ENCODE data around the gene EIF3D.
A peak's percentile ranks its signal among the peaks of the same experiment; 100 is the strongest.
"Not testable (repeated sequence)": the region's sequence is repeated elsewhere in the genome, so short reads cannot be mapped to it uniquely, and the experiment has no call there.

EIF3D gene

DNA sequence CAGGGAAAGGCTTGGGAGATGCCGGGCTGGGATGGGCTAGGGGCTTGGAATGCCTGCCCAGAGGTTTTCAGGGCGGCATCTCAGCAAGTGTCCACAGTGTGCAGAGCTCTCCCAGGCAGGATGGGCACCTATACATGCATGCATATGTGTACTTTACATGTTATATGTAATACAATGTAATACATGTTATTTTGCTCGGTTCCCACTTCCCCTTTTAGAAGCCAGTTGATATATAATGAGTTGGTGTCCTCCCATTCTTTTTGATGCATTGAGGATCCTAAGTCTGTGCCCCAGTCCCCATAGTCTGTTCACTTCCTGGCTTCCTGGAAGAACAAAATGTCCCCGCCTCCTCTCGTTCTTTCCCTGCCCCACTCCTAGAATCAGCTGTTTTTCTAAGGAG is 20.1 kb upstream of the EIF3D start:
- DNase-seq = no peak

DNA sequence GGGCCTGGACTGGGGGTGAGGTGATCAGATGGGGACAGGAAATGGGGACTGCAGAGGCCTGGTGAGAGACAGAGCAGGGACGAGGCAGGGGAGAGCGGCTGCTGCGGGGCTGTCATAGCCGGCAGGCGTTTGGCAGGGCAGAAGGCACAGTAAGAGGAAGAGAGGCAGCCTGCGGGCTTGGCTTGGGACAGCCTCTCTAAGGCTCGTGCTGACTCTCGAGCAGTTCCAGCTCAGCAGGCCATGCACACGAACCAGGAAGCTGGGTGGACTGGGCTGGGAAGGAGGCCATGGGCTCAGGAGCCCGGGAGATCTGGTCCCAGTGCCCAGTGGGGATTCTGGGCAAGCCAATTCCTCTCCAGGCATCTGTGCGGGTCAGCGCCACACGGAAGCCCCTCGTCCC is 19.6 kb upstream of the EIF3D start:
- no peak for DNase-seq

DNA sequence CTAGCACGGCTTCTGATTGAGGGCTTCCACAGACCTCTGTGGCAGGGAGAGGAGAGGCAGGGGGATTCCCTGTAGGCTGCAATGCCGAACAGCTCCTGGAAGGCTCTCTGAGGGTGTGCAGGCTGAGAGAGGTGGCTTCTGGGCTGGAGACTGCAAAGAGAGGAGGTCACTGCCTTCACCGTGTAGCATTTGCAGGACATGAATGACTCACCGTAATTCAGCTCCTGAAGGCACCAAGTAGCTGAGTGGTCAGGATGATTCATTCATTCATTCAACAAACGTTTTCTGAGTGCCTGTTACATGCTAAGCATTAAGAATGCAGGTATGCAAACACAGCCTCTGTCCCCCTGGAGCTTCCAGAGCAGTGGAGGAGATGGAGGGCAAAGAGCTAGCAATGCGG is 18.0 kb upstream of the EIF3D start:
- DNase-seq = no peak

- no peak for DNase-seq
Measured at GRCh38 chr22:36546092-36546804, 17.3 kb upstream of the EIF3D start.

- DNase-seq = no peak
Measured at GRCh38 chr22:36544107-36544620, 15.2 kb upstream of the EIF3D start.

GRCh38 chr22:36541831-36542411 is 13.0 kb upstream of the EIF3D start:
- DNase-seq = no peak

DNA sequence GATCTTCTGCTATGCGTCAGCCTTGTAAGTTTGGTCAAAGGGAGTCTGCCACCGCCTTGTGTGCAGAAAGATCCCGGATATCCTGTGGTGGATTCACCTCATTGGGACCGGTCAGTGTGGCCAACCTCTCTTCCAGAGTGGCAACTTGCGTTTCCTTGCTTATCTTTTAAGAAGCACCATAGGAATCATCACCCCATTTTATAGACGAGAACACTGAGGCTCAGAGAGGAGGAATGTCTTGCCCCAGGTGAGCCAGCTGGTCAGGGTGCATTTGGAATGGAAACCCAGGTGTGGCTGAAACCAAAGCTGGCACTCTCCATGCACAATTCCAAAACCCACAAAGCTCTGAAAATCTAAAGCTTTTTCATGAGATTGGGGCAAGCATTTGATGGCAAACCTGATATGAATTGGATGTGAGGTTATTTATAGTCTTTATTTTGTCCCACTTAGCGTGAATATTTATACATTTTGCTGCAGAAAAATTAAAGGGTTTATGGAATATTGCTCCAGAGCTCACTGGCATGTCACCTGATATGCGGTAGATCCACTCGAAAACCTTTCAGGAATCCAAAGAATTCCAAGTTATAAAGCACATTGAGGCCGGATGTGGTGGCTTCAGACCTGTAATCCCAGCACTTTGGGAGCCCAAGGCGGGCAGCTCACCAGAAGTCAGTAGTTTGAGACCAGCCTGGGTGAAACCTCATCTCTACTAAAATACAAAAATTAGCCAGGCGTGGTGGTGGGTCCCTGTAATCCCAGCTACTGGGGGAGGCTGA is 12.1 kb upstream of the EIF3D start:
- DNase-seq = no peak

DNA sequence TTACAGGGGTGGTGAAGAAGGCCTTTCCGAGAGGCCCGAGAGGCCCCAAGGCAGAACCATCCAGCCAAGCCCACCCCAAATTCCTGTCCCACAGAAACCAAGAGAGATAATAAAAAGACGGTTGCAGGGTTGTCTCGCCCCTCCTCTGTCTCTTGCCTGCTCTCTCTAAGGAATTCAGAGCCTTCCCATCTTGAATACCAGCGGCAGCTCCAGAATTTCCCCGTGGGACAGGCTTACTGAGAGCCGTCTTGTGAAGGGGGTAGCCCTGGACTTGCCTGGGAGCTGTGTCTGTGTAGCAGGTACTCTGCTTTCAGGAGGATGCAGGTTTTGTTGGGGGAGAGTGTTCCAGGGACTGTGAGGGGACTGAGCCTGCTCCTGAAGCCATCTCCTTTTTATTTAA is 9.6 kb upstream of the EIF3D start:
- DNase-seq = no peak

DNA sequence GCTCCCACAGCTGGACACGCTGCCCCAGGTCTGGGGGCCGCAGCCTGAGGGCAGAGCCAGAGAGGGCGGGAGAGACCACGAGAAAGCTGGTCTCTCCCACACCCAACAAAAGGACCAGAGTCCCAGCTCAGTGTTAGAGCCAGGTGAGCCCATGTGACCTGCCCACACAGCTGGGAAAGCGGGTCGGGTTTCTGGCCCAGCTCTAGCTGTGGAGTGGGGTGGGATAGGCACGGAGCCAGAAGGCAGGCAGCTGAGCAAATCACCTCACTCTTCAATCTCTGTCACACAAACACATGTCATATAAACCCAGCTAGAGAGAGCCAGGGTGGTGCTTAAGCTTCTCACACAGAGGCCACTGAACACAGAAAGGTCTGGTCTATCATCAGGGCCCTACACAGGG is 7.8 kb upstream of the EIF3D start:
- DNase-seq = peak; percentile 55

GRCh38 chr22:36533320-36533719 is 4.4 kb upstream of the EIF3D start:
- DNase-seq = not testable (repeated sequence)

DNA sequence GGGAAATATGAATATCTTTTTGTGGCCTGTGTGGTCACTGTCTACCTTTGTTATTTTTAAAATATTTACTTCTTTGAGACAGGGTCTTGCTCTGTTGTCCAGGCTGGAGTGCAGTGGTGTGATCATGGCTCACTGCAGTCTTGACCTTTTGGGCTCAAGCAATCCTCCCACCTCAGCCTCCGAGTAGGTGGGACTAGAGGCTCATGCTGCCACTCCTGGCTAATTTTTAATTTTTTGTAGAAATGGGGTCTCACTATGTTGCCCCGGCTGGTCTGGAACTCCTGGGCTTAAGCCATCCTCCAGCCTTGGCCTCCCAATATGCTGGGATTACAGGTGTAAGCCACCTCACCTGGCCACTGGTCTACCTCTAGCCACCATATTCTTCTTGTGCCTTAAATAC is 3.5 kb upstream of the EIF3D start:
- DNase-seq = no peak

DNA sequence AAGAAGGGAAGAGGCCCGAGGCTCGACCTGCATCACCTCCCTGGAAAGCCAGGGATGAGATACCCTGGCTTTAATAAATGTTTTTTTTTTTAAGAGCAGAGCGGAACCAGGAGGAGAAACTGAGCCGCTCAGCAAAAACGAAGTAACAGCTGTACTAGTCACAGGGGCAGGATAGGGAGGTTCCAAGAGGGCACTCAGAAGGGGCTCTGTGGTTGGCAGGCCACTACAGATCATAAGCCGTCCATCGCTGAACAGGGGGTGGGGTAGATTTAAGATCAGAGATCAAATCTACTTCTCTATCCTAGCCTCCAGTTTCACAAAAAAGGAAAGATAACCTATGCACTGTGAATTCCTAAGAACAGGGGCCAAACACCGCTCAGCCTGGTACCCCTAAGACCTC is 625 bp downstream of the EIF3D start:
- DNase-seq = no peak

GRCh38 chr22:36522662-36523061 is 6.3 kb downstream of the EIF3D start:
- DNase-seq = no peak

DNA sequence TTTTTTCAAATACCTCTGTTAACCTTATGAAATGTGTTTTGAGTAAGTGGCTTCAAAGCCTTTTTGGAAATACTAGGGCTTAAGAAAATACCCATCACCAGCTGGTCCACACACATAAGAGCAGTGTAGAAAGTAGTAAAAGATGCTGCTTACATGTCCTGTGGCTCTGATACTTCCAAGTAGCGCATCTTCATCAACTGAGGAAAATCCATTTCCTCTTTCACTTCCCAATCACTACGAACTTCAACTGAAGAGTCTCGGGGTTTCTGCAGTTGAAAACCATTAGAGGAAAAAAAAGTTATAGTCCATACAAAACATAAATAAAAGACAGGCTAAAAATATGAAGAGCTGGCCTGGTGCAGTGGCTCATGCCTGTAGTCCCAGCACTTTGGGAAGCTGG is 8.5 kb downstream of the EIF3D start:
- no peak for DNase-seq

DNA sequence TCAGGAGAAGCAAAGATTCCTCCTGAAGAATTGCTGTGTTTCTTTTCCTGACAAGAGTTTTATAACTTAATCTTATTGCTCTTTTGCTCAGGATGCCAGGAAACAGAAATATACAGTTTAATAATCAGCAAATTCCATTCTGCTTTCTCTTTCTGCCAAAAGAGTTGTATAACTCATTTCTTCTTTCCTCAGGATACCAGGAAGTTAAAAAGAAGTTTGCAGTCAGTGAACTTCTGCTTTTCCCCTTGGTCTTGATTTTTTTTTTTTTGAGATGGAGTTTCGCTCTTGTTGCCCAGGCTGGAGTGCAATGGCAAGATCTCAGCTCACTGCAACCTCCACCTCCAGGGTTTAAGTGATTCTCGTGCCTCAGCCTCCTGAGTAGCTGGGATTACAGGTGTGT is 9.1 kb downstream of the EIF3D start:
- not testable (repeated sequence) for DNase-seq

- DNase-seq = no peak
Measured at GRCh38 chr22:36514766-36515165, 14.2 kb downstream of the EIF3D start.

DNA sequence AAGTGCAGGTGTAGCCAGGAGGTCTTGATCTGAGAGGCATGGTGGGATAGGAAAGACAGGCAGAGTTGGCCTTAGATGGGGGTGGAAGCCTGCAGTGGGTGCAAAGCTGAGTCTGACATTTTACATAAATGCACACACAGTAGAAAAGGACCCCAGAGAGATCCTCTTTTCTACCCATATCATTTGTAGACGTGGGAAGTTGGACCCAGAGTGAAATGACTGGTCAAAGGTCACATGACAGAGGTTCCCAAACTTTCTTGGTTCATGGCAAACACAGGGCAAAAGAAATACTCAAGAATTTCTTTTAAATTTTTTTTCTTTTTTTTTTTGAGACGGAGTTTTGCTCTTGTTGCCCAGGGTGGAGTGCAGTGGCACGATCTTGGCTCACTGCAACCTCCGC is 16.0 kb downstream of the EIF3D start:
- no peak for DNase-seq

DNA sequence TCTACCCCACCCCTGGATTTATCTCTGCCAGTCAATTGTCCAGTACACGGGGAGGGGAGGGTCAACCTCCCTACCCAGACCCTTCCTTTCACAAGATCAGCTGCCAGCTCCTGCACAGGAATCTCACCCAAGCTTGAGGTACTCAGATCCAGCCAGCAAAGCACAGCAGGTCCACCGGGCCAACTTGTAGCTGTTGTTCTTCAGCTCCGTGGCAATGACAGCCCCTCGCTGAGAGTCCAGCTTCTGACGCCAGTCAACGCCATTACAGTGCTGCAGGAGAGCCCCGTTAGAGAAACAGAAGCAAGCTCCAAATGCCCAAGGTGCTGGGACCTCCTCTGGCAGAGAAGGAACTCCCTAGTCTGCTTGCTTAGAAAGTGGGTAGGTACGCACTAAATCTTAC is 16.6 kb downstream of the EIF3D start:
- DNase-seq = no peak

DNA sequence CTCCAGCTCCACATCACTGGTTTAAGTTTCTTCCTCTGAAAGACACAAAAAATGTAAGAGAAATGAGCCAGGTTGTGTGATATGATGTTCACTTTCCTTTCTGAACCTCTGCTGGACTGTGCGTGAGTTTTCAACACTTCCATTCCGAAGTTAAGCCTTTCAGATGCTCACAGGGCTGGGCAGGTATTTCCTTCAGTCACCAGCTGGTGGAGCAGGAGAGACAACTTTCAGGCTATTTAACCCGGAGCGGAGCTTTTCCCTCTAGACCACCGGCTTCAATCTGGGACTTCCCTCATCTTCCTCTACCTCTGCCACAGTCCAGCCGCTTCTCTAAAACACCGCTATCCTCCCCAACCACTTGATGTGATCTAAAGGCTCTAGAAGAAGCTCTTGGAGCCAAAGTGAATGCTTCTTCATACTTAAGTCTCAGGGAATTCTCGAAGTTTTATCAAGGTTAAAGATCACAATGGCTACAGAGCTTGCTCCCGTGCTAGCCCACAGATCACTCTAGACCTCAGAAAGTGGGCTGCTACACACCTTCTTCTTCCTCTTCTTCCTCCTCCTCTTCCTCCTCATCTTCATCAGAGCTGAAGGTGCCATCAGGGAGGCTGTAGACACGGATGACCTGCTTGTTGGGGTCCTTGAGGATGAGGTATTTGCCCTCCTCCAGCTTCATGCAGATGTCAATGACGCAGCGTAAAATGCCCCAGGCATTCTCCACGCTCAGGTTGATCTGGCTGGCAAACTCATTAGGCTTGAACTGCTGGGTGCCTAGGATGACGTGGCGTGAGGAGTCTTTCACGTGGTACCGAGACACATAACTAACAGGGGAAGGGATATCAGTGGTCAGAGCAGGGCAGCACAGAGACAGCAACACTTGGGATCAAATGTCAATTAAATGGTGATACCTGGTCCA is 17.7 kb downstream of the EIF3D start:
- no peak for DNase-seq

DNA sequence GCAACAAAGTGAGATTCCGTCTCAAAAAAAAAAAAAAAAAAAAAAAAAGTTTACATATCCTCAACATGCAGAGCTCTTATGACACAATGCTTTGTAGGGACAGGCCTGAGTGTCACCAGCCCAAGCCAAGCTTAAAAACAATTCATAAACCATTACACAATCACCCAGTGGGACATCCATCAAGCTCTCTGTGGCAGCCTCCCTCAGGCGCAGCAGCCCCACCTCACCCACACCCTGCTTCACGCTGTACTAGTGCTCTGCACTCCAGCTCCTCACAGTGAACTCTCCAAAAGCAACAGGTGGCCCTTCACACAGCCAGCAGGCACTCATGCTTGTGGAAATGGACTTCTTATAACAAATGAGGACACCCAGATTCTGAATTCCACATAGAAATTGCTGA is 18.6 kb downstream of the EIF3D start:
- DNase-seq = peak; percentile 77

GRCh38 chr22:36507518-36508010 is 21.4 kb downstream of the EIF3D start:
- DNase-seq = no peak

DNA sequence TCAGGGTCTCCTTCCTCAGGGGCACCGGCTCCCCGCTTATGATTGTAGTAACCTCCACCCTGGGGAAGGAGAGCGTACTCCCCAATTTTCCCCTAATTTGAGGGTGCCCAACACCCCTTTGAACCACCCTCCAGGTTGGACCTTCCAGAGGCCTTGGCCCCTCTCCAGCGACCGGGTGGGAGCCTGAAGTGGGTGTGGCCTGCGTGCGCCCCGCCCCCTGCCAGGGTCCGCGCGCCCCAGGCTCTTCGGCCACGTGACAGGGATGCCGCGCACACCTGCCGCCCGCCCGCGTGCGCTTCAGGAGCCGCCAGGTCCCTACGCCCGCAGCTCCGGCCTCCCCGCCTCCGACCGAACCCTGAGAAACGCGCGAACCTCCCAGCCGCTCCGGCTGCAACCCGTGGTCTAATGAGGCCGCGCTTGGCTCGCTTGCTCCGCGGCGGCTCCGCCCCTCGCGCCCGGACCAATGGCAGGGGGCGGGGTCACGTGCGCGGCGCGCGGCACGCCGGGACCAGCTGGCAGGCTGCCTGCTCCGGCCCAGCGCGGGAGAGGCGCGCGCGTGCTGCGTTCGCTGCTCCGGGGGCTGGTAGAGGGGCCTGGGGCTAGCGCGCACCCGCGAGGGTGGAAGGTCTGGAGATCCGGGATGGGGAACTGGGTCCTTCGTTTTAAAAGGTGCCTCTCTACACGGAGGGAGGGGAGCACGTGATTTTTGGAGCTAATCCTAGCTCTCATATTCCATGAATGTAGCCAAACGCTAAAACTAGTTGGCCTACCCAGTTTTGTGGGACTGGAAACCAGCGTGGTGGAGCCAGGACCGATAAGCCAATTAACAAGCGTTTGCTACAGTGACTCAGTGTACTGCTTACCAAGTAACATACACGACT is 22.1 kb downstream of the EIF3D start, which contains the start of gene FOXRED2:
TSS of gene FOXRED2 (minus strand) at position 404 of the 881 bp plus-strand sequence. CDS start 618 bp downstream, outside the sequence.
- no peak for DNase-seq

Measured in NCI-H187 treated with DMSO at 0.1 percent for 48 hours (cell line).